Nephron progenitor cell (in vitro differentiated cells): Measurements from ENCODE around the gene SLC7A7.

ENCODE experiments used
- DNase-seq: peaks from one replicate; pipeline ENCODE4 v3.0.0; 2021
- H3K27ac Mint-ChIP-seq: 2 replicates; pipeline ENCODE4 v1.8.0; 2021; ENCODE audit warnings: mild to moderate bottlenecking, moderate library complexity, mixed read lengths
- H3K27me3 Mint-ChIP-seq: 2 replicates; pipeline ENCODE4 v1.8.0; 2021; ENCODE audit warnings: mild to moderate bottlenecking, low read depth, mixed read lengths; ENCODE audit not compliant: poor library complexity
- H3K36me3 Mint-ChIP-seq: 2 replicates; pipeline ENCODE4 v1.8.0; 2021; ENCODE audit warnings: low read depth, mixed read lengths
- H3K4me1 Mint-ChIP-seq: 2 replicates; pipeline ENCODE4 v1.8.0; 2021; ENCODE audit warnings: mixed read lengths
- H3K4me3 Mint-ChIP-seq: 2 replicates; pipeline ENCODE4 v1.8.0; 2021; ENCODE audit warnings: mild to moderate bottlenecking, moderate library complexity, mixed read lengths
- H3K9me3 Mint-ChIP-seq: 2 replicates; pipeline ENCODE4 v1.8.0; 2021; ENCODE audit warnings: mild to moderate bottlenecking, moderate library complexity, mixed read lengths
- CTCF ChIP-seq: fragments of 200-600 bp; sonication (generic); IDR thresholded peaks from 2 replicates; pipeline ENCODE4 v1.5.0; 2021; ENCODE audit warnings: antibody characterized with exemption

The SLC7A7 gene

GRCh38 chr14:22848351-22849164, 33.3 kb upstream of the SLC7A7 start:
- Mint-ChIP-seq H3K27ac (peak overlapping the region; percentile 99), H3K4me3 (peak overlapping the region; percentile 47), H3K36me3 (peaks cover 27% of the 10 kb centered on the region), H3K27me3 (no peaks in the 10 kb centered on the region), H3K4me1 (peaks cover 59% of the 10 kb centered on the region), H3K9me3 (no peaks in the 10 kb centered on the region)
- TF ChIP-seq CTCF, result no peak
- peak; percentile 54 for DNase-seq

GRCh38 chr14:22847661-22848341, 32.6 kb upstream of the SLC7A7 start:
- H3K36me3 Mint-ChIP-seq, result peaks cover 35% of the 10 kb centered on the region
- H3K9me3 Mint-ChIP-seq, result no peaks in the 10 kb centered on the region
- no peak for TF ChIP-seq CTCF
- no peak for DNase-seq
- peak overlapping the region; percentile 47 for H3K4me3 Mint-ChIP-seq
- peaks cover 53% of the 10 kb centered on the region for H3K4me1 Mint-ChIP-seq
- no peaks in the 10 kb centered on the region for H3K27me3 Mint-ChIP-seq
- H3K27ac Mint-ChIP-seq, result peak overlapping the region; percentile 99

GRCh38 chr14:22846811-22847307, 31.6 kb upstream of the SLC7A7 start:
- no peak for TF ChIP-seq CTCF
- peaks cover 44% of the 10 kb centered on the region for H3K36me3 Mint-ChIP-seq
- H3K4me3 Mint-ChIP-seq, result no peak overlapping the region
- no peak for DNase-seq
- H3K27ac Mint-ChIP-seq, result peak overlapping the region; percentile 90
- H3K27me3 Mint-ChIP-seq, result no peaks in the 10 kb centered on the region
- no peaks in the 10 kb centered on the region for H3K9me3 Mint-ChIP-seq
- peaks cover 50% of the 10 kb centered on the region for H3K4me1 Mint-ChIP-seq

GRCh38 chr14:22845821-22846625, 30.8 kb upstream of the SLC7A7 start:
- H3K9me3 Mint-ChIP-seq, result no peaks in the 10 kb centered on the region
- peaks cover 50% of the 10 kb centered on the region for H3K36me3 Mint-ChIP-seq
- no peak for DNase-seq
- H3K27me3 Mint-ChIP-seq, result no peaks in the 10 kb centered on the region
- H3K4me3 Mint-ChIP-seq, result no peak overlapping the region
- TF ChIP-seq CTCF, result no peak
- H3K4me1 Mint-ChIP-seq, result peaks cover 50% of the 10 kb centered on the region
- H3K27ac Mint-ChIP-seq, result peak overlapping the region; percentile 91

GRCh38 chr14:22845103-22845394, 29.8 kb upstream of the SLC7A7 start:
- peaks cover 49% of the 10 kb centered on the region for H3K4me1 Mint-ChIP-seq
- H3K4me3 Mint-ChIP-seq, result no peak overlapping the region
- peak overlapping the region; percentile 69 for H3K27ac Mint-ChIP-seq
- H3K9me3 Mint-ChIP-seq, result no peaks in the 10 kb centered on the region
- DNase-seq, result no peak
- H3K27me3 Mint-ChIP-seq, result no peaks in the 10 kb centered on the region
- TF ChIP-seq CTCF, result no peak
- peaks cover 59% of the 10 kb centered on the region for H3K36me3 Mint-ChIP-seq
